HG03521 (cell line): ENCODE results near the gene OR9G1.
"Not testable (repeated sequence)": the region's sequence is repeated elsewhere in the genome, so short reads cannot be mapped to it uniquely, and the experiment has no call there.

Source experiments
- ATAC-seq: cut with Tn5 transposase; IDR thresholded peaks from one replicate; pipeline ENCODE4 v1.9.1; 2021; ENCODE audit warnings: mild to moderate bottlenecking, moderate library complexity; ENCODE audit not compliant: unreplicated experiment

OR9G1 gene, protein sequence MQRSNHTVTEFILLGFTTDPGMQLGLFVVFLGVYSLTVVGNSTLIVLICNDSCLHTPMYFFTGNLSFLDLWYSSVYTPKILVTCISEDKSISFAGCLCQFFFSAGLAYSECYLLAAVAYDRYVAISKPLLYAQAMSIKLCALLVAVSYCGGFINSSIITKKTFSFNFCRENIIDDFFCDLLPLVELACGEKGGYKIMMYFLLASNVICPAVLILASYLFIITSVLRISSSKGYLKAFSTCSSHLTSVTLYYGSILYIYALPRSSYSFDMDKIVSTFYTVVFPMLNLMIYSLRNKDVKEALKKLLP

DNA sequence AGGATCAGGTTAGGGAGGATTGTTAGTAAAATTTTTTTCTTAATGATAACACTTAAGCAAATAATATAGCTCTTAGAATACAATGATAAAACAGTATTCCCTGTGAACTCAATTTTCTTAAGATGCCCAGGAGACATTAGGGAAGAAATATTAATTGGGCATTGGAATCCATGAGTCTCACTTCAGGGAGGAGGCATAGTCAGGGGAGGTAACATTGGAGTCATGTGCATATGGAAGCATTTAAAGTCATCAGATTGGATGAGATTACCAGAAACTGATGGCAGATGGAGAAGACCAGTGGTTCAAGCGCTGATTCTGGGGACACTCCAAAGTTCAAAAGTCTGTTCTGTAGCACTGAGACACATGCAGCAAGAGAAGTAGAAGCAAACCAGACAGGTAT is at the start of gene OR9G1:
Gene OR9G1, plus strand, starts transcription at position 301 of the 400 bp plus-strand sequence. CDS start 1,293 bp downstream, outside the sequence.
- no peak for ATAC-seq

DNA sequence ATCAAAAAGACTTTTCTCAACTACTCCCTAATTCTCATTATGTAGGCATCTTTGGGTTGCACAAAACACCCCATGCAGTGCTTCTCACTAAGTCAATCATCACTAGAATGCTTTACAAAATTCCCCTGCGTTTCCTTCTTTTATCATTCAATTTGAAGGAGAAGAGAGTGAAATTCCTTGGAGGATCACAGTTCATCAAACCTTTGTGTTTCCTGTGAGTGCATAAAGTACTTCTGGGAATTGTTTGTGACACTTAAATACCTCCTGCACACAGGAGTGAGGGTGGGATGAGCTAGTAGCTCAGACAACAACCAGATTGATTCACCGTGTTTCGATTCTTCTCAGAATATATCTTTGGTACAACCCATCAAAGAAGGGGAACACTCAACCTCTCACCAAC is 39.1 kb upstream of the OR9G1 start:
- no peak for ATAC-seq

DNA sequence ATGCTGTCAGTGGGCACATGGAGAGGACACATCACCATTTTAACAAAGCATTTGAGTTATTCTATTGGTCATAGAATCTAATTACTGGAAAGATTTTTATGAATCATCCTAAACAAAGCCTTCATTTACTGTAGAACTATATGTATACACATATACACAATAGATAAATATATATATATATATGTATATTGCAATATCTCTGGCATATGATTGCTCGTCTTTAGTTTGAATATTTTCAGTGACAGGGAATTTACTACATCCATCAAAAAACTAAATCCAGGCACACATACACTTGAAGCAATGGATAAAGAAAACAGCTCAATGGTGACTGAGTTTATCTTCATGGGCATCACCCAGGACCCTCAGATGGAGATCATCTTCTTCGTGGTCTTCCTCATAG is 35.5 kb upstream of the OR9G1 start, which contains the start of gene OR5AR1:
Gene OR5AR1, plus strand, starts transcription at position 301 of the 400 bp plus-strand sequence. Its CDS starts 0 bp downstream, at position 301.
- ATAC-seq, result no peak

- no peak for ATAC-seq
Measured at GRCh38 chr11:56670984-56671383, 27.9 kb upstream of the OR9G1 start.

GRCh38 chr11:56688554-56689100 is 10.3 kb upstream of the OR9G1 start:
- ATAC-seq, result no peak

GRCh38 chr11:56691179-56691578 is 7.7 kb upstream of the OR9G1 start:
- not testable (repeated sequence) for ATAC-seq

GRCh38 chr11:56693428-56693827 is 5.5 kb upstream of the OR9G1 start:
- no peak for ATAC-seq

GRCh38 chr11:56700242-56700913 is 1.5 kb downstream of the OR9G1 start:
- no peak for ATAC-seq

- ATAC-seq, result no peak
Measured at GRCh38 chr11:56700914-56701485, 2.1 kb downstream of the OR9G1 start.

GRCh38 chr11:56705784-56706396 is 7.0 kb downstream of the OR9G1 start:
- ATAC-seq, result no peak

GRCh38 chr11:56706486-56706885 is 7.6 kb downstream of the OR9G1 start:
- no peak for ATAC-seq

GRCh38 chr11:56714206-56714605 is 15.3 kb downstream of the OR9G1 start:
- ATAC-seq, result no peak

DNA sequence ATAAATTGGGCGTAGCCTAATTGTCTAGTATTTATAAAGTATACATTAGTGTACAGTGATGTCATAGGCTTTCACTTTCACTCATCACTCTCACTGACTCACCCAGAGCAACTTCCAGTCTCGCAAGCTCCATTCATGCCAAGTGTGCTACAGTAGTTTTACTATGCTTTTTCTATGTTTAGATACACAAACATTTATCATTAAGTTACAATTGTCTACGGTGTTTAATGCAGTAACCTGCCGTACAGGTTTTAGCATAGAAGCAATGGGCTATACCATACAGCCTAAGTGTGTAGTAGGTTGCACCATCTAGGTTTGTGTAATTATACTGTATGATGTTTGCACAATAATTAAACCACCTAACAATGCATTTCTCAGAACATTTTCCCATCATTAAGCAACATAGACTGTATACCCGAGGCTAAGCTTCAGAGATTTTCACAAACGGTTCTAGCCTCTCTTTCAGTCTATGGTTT is 17.5 kb downstream of the OR9G1 start:
- no peak for ATAC-seq

GRCh38 chr11:56720513-56720912 is 21.6 kb downstream of the OR9G1 start:
- ATAC-seq, result no peak

DNA sequence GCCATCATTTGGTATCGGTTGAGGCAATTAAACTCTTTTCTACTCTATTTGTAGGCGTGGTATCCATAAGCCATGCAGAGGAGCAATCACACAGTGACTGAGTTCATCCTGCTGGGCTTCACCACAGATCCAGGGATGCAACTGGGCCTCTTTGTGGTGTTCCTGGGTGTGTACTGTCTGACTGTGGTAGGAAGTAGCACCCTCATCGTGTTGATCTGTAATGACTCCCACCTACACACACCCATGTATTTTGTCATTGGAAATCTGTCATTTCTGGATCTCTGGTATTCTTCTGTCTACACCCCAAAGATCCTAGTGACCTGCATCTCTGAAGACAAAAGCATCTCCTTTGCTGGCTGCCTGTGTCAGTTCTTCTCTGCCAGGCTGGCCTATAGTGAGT is 41.2 kb downstream of the OR9G1 start:
- no peak for ATAC-seq

DNA sequence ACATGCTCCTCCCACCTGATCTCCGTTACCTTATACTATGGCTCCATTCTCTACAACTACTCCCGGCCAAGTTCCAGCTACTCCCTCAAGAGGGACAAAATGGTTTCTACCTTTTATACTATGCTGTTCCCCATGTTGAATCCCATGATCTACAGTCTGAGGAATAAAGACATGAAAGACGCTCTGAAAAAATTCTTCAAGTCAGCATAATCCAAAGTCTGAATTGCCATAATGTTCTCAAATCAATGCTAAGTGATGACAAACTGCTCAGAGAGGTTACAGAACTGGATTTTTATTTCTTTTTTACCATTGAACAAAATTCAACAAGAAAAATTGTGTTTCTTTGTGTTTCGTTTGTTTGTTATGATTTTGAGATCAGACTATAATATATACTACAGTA is 42.0 kb downstream of the OR9G1 start:
- ATAC-seq, result no peak

DNA sequence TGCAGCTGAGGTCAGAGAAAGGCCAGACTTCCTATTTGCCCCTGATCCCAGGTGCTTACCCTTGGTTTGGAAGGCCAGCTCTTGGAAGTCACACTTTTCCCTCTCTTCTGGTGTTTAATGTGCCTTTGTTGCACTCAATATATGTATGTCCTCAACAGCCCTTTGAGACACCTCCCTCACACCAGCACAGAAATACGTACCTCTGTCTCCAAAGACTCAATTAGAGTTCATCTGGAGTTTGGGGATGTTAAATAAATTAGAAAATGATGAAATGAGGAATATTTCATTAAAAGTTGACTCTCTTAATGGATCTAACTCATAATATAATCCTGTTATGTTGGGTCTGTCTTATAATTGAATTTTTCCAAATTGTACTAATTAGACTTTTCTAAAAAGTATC is 49.7 kb downstream of the OR9G1 start, which contains the start of gene OR9G4:
Gene OR9G4, minus strand, starts transcription at position 101 of the 400 bp plus-strand sequence. CDS start 4,931 bp downstream, outside the sequence.
- ATAC-seq, result no peak

DNA sequence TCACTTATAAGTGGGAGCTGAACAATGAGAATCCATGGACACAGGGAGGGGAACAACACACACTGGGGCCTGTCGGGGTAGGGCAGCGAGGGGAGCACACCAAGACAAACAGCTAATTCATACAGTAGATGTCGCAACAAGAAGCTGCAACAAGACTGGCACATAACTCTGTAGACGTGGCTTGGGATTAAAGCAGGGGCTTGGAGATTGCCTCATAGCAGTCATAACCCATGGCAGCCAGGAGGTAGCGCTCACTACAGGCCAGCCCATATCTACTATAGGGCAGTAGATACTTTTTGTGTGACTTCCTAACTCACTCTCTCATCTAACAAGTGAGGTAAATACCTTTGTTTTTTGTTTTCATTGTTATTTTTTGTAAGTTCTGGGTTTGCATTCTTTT is 51.3 kb downstream of the OR9G1 start:
- ATAC-seq, result no peak

DNA sequence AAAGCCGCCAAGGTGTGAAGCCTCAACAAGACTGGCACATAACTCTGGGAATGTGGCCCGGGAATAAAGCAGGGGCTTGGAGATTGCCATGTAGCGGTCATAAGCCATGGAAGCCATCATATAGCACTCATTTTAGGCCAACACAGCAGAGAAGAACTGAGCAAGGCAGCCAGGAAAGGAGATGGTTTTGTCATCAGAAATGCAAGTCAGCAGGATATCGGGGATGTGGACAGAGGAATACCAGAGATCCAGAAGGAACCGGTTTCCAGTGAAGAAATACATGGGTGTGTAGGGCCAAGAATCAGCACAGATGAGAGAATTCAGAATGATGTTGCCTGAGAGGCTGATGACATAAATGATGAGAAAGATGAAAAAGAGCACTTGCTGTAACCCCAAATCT is 52.6 kb downstream of the OR9G1 start:
- no peak for ATAC-seq
